Colonic mucosa (tissue), 4 donors: ENCODE results near the gene ZMYM4. TPM values are rescaled to one million over a fixed set of nuclear protein-coding genes. Genes with fewer than 3 reads are reported as not detected.
A peak's percentile ranks its signal among the peaks of the same experiment; 100 is the strongest.

Source experiments
- DNase-seq: peaks from one replicate; pipeline ENCODE4 v3.0.0-alpha.2; 2020
- H3K27ac ChIP-seq: fragments of 200-600 bp; one replicate; pipeline ENCODE4 v1.8.0; 2021
- H3K27me3 ChIP-seq: fragments of 200-600 bp; one replicate; pipeline ENCODE4 v1.8.0; 2021
- H3K36me3 ChIP-seq: fragments of 200-600 bp; one replicate; pipeline ENCODE4 v1.8.0; 2021
- H3K4me1 ChIP-seq: fragments of 200-600 bp; one replicate; pipeline ENCODE4 v1.8.0; 2021; ENCODE audit warnings: mild to moderate bottlenecking
- H3K4me3 ChIP-seq: fragments of 200-600 bp; one replicate; pipeline ENCODE4 v1.8.0; 2021
- H3K9ac ChIP-seq, 2 donors: one replicate each; pipeline ENCODE4 v1.7.0; 2013; ENCODE audit warnings: control low read depth in 2 of 2, low read depth in 2 of 2, low read length in 2 of 2
- H3K9me3 ChIP-seq: fragments of 200-600 bp; one replicate; pipeline ENCODE4 v1.8.0; 2021
- intact Hi-C: fragments of 100-400 bp; cut with DNase I; formaldehyde crosslinking; loops from one replicate; pipeline ENCODE4 v1.14.1; 2022
- total RNA-seq, 2 donors: library from RNA; stranded (reverse); fragmentation: NEBNext Ultra II Directional in 1 of 2; extraction: Animal tissue kit (Norgen Biotek cat#: 25700) in 1 of 2; gene quantifications; one replicate each; pipeline ENCODE4 v1.2.1, GENCODE V29; 2021
- TF ChIP-seq, protein P1 (sequence below): fragments of 200-600 bp; IDR thresholded peaks from one replicate; pipeline ENCODE4 v1.8.0; 2022; ENCODE audit warnings: antibody characterized with exemption, mild to moderate bottlenecking
- donor health status: healthy.
- donor health status: DM: no; HTN: no; CAD: no.
- donor health status: DM: no; HTN: no; CAD: no.

Gene ZMYM4
- total RNA-seq, 2 donors from 2014 or later = 25.9 to 31.8 TPM

DNA sequence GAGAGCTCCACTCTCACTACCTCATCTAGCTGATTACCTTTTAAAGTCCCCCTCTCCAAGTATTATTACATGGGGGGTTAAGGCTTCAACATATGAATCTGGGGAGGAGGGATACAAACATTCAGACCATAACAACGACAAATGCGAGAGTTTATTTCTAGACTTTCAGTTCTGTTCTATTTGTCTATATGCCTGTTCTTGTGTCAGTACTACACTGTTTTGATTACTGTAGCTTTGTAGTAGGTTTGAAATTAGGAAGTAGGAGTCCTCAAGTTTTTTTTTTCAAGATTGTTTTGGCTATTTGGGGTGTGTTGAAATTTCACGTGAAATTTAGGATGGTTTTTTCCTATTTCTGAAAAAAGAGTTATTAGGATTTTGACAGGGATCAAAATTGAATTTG, 16.3 kb downstream of the ZMYM4 start:
- Histone ChIP-seq H3K9me3 (no peaks in the 10 kb centered on the region), H3K4me3 (no peak overlapping the region), H3K4me1 (no peaks in the 10 kb centered on the region), H3K27me3 (no peaks in the 10 kb centered on the region), H3K36me3 (no peaks in the 10 kb centered on the region), H3K27ac (no peak overlapping the region), H3K9ac (no peak overlapping the region)
- intact Hi-C loops = no loop called here
- TF ChIP-seq, protein P1, sequence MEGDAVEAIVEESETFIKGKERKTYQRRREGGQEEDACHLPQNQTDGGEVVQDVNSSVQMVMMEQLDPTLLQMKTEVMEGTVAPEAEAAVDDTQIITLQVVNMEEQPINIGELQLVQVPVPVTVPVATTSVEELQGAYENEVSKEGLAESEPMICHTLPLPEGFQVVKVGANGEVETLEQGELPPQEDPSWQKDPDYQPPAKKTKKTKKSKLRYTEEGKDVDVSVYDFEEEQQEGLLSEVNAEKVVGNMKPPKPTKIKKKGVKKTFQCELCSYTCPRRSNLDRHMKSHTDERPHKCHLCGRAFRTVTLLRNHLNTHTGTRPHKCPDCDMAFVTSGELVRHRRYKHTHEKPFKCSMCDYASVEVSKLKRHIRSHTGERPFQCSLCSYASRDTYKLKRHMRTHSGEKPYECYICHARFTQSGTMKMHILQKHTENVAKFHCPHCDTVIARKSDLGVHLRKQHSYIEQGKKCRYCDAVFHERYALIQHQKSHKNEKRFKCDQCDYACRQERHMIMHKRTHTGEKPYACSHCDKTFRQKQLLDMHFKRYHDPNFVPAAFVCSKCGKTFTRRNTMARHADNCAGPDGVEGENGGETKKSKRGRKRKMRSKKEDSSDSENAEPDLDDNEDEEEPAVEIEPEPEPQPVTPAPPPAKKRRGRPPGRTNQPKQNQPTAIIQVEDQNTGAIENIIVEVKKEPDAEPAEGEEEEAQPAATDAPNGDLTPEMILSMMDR = no peak
- DNase-seq = no peak

DNA sequence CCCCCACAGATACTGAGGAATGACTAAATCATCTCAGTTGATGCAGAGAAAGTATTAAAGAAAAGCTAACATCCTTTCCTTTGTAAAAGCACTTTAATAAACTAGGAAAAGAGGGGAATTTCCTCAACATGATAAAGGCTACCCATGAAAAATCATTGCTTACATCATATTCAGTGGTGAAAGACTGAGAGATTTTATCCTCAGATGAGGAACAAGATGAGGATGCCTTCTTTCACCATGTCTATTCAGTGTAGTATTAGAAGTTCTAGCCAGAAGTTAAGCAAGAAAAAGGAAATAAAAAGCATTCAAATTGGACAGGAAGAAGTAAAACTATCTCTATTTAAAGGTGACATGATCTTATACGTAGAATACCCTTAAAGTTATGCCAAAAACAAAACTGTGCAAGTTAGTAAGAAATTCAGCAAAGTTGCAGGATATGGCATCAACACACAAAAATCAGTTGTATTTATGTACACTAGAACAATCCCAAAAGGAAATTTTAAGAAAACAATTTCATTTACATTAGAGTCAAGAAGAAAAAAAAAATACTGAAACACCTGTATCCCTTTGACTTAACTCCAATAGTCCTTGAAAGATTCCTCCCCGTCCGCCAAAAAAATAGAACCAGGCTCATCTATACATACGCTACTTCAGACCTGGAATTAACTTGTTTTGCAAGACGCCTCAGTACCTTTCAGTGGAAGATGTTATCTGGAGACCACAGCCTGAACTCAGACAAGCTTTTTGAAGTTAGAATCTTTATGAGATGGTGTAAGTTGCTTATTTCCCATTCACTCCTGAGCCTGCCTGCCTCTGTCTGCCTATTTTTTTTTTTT, 17.5 kb downstream of the ZMYM4 start:
- TF ChIP-seq, protein P1 = no peak
- Histone ChIP-seq H3K36me3 (no peaks in the 10 kb centered on the region), H3K27ac (no peak overlapping the region), H3K9ac (no peak overlapping the region), H3K4me1 (no peaks in the 10 kb centered on the region), H3K27me3 (no peaks in the 10 kb centered on the region), H3K9me3 (no peaks in the 10 kb centered on the region), H3K4me3 (no peak overlapping the region)
- intact Hi-C loops = no loop called here
- DNase-seq = no peak

DNA sequence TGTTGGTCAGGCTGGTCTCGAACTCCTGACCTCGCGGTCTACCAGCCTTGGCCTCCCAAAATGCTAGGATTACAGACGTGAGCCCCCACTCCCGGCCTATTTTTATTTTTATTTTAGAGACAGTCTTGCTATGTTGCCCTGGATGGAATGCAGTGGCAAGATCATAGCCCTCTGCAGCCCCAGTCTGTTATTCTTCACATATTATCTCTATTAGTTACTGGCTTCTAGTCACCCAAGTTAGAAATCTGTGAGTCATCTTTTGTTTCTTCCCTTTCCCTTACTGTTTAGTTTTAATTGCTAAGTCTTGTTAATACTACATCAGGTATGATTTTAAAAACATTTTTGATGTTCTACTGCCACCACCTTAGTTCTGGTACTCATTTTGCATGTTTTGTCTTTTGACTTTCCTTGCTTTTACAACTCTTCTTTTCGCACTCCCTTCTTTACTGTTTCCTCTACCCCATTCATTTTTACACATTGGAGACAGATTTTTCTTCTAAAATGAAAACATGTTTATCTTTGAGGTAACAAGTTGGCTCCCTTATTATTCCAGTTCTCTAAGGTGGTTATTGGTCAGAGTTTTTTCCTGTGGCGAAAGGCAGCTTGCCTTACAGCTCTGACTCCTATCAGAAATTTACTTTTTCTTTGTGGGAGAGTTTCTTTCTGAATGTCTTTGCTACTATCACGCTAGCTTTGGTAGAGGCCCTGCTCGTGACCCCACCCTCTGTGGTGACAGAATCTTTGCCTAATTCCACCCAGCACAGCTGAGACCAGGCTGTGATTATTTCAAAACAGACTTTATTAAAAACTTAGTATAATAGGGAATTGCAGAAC, 19.5 kb downstream of the ZMYM4 start:
- DNase-seq = no peak
- H3K4me1 ChIP-seq = no peaks in the 10 kb centered on the region
- TF ChIP-seq, protein P1 = no peak
- H3K27ac ChIP-seq = no peak overlapping the region
- peak overlapping the region in 1 of 2 donors; percentile 24 for H3K9ac ChIP-seq
- H3K36me3 ChIP-seq = no peaks in the 10 kb centered on the region
- H3K4me3 ChIP-seq = no peak overlapping the region
- no peaks in the 10 kb centered on the region for H3K9me3 ChIP-seq
- intact Hi-C loops = no loop called here
- no peaks in the 10 kb centered on the region for H3K27me3 ChIP-seq

DNA sequence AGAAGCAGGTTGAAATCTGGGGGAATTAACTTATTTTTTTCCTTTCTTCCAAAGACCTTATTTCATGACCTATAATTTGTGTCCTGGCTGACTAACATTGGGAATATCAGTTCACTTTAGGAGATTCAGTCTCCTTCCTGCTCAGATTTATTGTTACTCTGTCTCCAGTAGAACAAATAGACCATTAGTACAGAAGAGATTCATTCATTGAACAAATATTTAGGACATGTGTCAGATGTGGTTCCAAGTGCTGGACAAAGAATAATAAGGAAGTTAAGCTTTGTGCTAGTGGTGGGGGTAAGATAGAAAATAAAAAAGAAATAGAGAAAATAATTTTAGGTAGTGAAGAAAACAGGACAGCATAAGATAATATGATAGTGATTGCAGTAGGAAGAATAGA, 20.3 kb downstream of the ZMYM4 start:
- Histone ChIP-seq H3K4me3 (no peak overlapping the region), H3K9ac (peak overlapping the region in 1 of 2 donors; percentile 24), H3K4me1 (no peaks in the 10 kb centered on the region), H3K27ac (no peak overlapping the region), H3K36me3 (no peaks in the 10 kb centered on the region), H3K27me3 (no peaks in the 10 kb centered on the region), H3K9me3 (no peaks in the 10 kb centered on the region)
- intact Hi-C loops = no loop called here
- no peak for DNase-seq
- TF ChIP-seq, protein P1 = no peak

DNA sequence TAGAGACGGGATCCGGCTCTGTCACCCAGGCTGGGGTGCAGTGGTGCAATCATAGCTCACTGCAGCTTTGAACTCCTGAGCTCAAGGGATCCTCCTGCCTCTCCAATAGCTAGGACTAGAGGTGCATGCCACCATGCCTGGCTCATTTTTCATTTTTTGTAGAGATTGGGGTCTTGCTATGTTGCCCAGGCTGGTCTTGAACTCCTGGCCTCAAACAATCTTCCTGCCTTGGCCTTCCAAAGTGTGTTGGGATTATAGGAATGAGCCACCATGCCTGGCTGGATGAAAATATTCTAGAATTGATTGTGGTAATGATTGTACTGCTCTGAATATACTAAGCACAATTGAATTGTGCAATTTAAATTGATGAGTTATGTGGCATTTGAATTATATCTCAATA, 21.9 kb downstream of the ZMYM4 start:
- H3K9ac ChIP-seq = no peak overlapping the region
- intact Hi-C loops = no loop called here
- TF ChIP-seq, protein P1 = no peak
- H3K27me3 ChIP-seq = no peaks in the 10 kb centered on the region
- H3K36me3 ChIP-seq = no peaks in the 10 kb centered on the region
- H3K27ac ChIP-seq = no peak overlapping the region
- DNase-seq = no peak
- no peaks in the 10 kb centered on the region for H3K4me1 ChIP-seq
- no peak overlapping the region for H3K4me3 ChIP-seq
- no peaks in the 10 kb centered on the region for H3K9me3 ChIP-seq
